Panc1 (cell line): Measurements from ENCODE around the gene TAS2R60. TPM values are rescaled to one million over a fixed set of nuclear protein-coding genes. Genes with fewer than 3 reads are reported as not detected.

Source experiments
- ATAC-seq: fragments of 200-7000 bp; cut with Tn5 transposase; 2 replicates; pipeline ENCODE4 v1.9.1; 2020; ENCODE audit warnings: mild to moderate bottlenecking, moderate library complexity
- Bru-seq: library from RNA; stranded (reverse); fragments of 400-500 nt; gene quantifications from one replicate; lab custom pipeline; 2021; lab: Mats Ljungman, UMichigan
- BruChase-seq, 2 experiments: library from RNA; stranded (reverse); fragments of 400-500 nt; gene quantifications; one replicate each; lab custom pipeline; 2021; lab: Mats Ljungman, UMichigan
- BruUV-seq: library from RNA; stranded (reverse); fragments of 400-500 nt; replicated peaks from 2 replicates; lab custom pipeline; 2021; lab: Mats Ljungman, UMichigan
- CTCF ChIA-PET: fragments of 300-600 bp; sonication (Branson Sonifier 250); formaldehyde crosslinking; loops from one replicate; lab custom pipeline; 2022; ENCODE audit warnings: antibody characterized with exemption; lab: Charles Lee
- POLR2A ChIA-PET: fragments of 300-600 bp; sonication (Branson Sonifier 250); formaldehyde crosslinking; loops from one replicate; lab custom pipeline; 2022; ENCODE audit warnings: antibody characterized with exemption; lab: Charles Lee
- DNase-seq: peaks from one replicate; pipeline ENCODE4 v3.0.0-alpha.2; 2010; ENCODE audit warnings: low read depth, low spot score
- H3K27ac ChIP-seq: 2 replicates; pipeline ENCODE4 v1.5.1; 2011; ENCODE audit warnings: mild to moderate bottlenecking, low read length, inconsistent platforms
- H3K27me3 ChIP-seq: fragments of 200-500 bp; sonication (Bioruptor generic); 2 replicates; pipeline ENCODE4 v1.6.0; 2014; ENCODE audit warnings: low read length, inconsistent platforms; ENCODE audit not compliant: control insufficient read depth, insufficient read depth
- H3K36me3 ChIP-seq: fragments of 200-500 bp; sonication (Bioruptor generic); 2 replicates; pipeline ENCODE4 v1.5.1; 2014; ENCODE audit warnings: inconsistent platforms, mild to moderate bottlenecking, low read length, moderate library complexity; ENCODE audit not compliant: control insufficient read depth, insufficient read depth
- H3K4me1 ChIP-seq: 2 replicates; pipeline ENCODE4 v1.5.1; 2011; ENCODE audit warnings: inconsistent platforms, mild to moderate bottlenecking, low read length, moderate library complexity; ENCODE audit not compliant: control insufficient read depth, insufficient read depth
- H3K4me3 ChIP-seq, 2 experiments: 2 replicates each; pipeline ENCODE4 v1.5.1; 2011 to 2012; ENCODE audit warnings: low read depth in 2 of 2, low read length in 2 of 2, mild to moderate bottlenecking in 2 of 2, inconsistent platforms in 1 of 2, moderate library complexity in 1 of 2
- H3K9me3 ChIP-seq: fragments of 200-500 bp; sonication (Bioruptor generic); 2 replicates; pipeline ENCODE4 v1.5.1; 2014; ENCODE audit warnings: low read depth, mild to moderate bottlenecking, inconsistent platforms, low read length, moderate library complexity; ENCODE audit not compliant: control insufficient read depth, insufficient read depth
- CTCF ChIP-seq: fragments of 450-650 bp; IDR thresholded peaks from 2 replicates; pipeline ENCODE4 v1.5.1; 2017; ENCODE audit warnings: mild to moderate bottlenecking
- POLR2AphosphoS5 ChIP-seq: IDR thresholded peaks from 2 replicates; pipeline ENCODE4 v1.6.1; 2012; ENCODE audit warnings: mild to moderate bottlenecking, low read depth, low read length, moderate library complexity
- REST ChIP-seq, 2 experiments: IDR thresholded peaks; 2 replicates each; pipeline ENCODE4 v1.6.1; 2011 to 2012; ENCODE audit warnings: low read depth in 2 of 2, control low read depth in 1 of 2, low read length in 1 of 2, mild to moderate bottlenecking in 1 of 2, moderate library complexity in 1 of 2; ENCODE audit not compliant: insufficient read depth in 1 of 2
- SIN3A ChIP-seq: IDR thresholded peaks from 2 replicates; pipeline ENCODE4 v1.6.1; 2012; ENCODE audit warnings: low read depth, mild to moderate bottlenecking, low read length, moderate library complexity, borderline replicate concordance; ENCODE audit not compliant: insufficient read depth
- TCF7L2 ChIP-seq: IDR thresholded peaks from 2 replicates; pipeline ENCODE4 v1.6.1; 2011; ENCODE audit warnings: mild to moderate bottlenecking, low read depth, low read length, inconsistent platforms
- in situ Hi-C: cut with HindIII; loops from 2 replicates; pipeline ENCODE4 v1.10.0; 2016; ENCODE audit warnings: low sequenced_read_pairs, low pct_unique_long_range_greater_than_20kb
- intact Hi-C: fragments of 100-400 bp; cut with micrococcal nuclease; formaldehyde crosslinking; loops from one replicate; pipeline ENCODE4 v1.10.0; 2022; ENCODE audit not compliant: unreplicated experiment
- long read RNA-seq: library from polyadenylated mRNA; unstranded; transcript quantifications from one replicate; pipeline ENCODE4 v2.0.0, GENCODE V29; 2021; ENCODE audit not compliant: unreplicated experiment
- polyA plus RNA-seq: library from polyadenylated mRNA; unstranded; fragments of >200 nt; gene quantifications from one replicate; pipeline ENCODE4 v1.2.1, GENCODE V29; 2012; ENCODE audit warnings: missing spikeins; ENCODE audit not compliant: insufficient read length
- total RNA-seq: library from RNA; stranded (reverse); gene quantifications from one replicate; pipeline ENCODE4 v1.2.1, GENCODE V29; 2021; ENCODE audit not compliant: unreplicated experiment

Gene TAS2R60, protein sequence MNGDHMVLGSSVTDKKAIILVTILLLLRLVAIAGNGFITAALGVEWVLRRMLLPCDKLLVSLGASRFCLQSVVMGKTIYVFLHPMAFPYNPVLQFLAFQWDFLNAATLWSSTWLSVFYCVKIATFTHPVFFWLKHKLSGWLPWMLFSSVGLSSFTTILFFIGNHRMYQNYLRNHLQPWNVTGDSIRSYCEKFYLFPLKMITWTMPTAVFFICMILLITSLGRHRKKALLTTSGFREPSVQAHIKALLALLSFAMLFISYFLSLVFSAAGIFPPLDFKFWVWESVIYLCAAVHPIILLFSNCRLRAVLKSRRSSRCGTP
- total RNA-seq: not detected
- not detected for polyA plus RNA-seq
- not detected for Bru-seq, nascent RNA
- BruChase-seq, experiment 1, labeled RNA remaining after a 2-hour chase: not detected
- not detected for BruChase-seq, experiment 2, labeled RNA remaining after a 6-hour chase
- long read RNA-seq: 0 reads

DNA sequence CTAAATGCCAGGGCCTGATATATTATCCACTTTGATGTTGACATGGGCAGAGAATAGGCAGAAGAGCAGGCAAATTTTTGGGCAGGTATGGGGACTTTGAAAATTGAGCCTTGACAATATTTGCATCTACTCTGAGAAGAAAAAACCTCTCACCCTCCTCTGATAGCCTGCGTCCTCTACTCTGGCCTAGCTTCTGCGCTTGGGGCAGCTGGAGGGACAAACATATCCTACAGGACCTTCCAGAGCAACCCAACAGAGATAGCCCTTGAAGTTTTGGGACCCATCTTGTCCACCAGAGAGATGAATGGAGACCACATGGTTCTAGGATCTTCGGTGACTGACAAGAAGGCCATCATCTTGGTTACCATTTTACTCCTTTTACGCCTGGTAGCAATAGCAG, at the start of gene TAS2R60:
Gene TAS2R60, plus strand, starts transcription at position 301 of the 400 bp plus-strand sequence. Its CDS starts 0 bp downstream, at position 301.
- no peak for ATAC-seq
- BruUV-seq: no TSS peak
- no peak within 1 kb of the TSS for H3K27ac ChIP-seq
- ChIA-PET POLR2A (no interaction called here), CTCF (no interaction called here)
- no peaks in the 10 kb centered on the region for H3K4me1 ChIP-seq
- in situ Hi-C loops: no loop called here
- H3K9me3 ChIP-seq: no peaks in the 10 kb centered on the region
- H3K4me3 ChIP-seq: no peak within 1 kb of the TSS
- intact Hi-C loops: no loop called here
- H3K36me3 ChIP-seq: no peaks in the 10 kb centered on the region
- H3K27me3 ChIP-seq: peaks cover 6% of the 10 kb centered on the region; the same call in 1 of the 2 replicates
- no peak for DNase-seq
- TF ChIP-seq SIN3A (no peak), REST (IDR thresholded peaks at IDR 0.05; ENCODE audit: insufficient read depth in 1 of 2, low read depth in 2 of 2, low read length in 1 of 2) (no peak), CTCF (no peak), POLR2AphosphoS5 (no peak), TCF7L2 (no peak)

DNA sequence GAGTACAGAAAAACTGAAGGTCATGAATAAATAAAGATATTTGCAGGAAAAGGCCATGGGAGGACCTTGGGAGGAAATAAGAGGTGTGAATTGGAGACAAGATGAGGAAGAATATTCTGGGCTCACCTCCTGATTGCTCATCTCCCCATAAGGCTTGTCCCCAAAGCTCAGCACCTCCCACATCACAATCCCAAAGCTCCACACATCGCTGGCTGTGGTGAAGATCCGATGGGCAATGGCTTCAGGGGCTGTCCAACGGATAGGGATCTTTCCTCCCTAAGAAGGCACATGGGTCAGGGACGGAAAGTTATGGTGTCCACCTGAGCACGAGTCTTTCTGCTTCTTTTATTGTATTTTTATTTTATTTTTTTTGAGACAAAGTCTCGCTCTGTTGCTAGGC, 49.2 kb upstream of the TAS2R60 start:
- no peak for TF ChIP-seq CTCF
- no peak; the same call in 1 of the 2 replicates for TF ChIP-seq POLR2AphosphoS5
- TF ChIP-seq REST (IDR thresholded peaks at IDR 0.05; ENCODE audit: insufficient read depth in 1 of 2, low read depth in 2 of 2, low read length in 1 of 2): no peak
- no peak for TF ChIP-seq SIN3A
- no peak for TF ChIP-seq TCF7L2
- intact Hi-C loops (no loop called here), in situ Hi-C loops (no loop called here)
- CTCF ChIA-PET: no interaction called here
- no peaks in the 10 kb centered on the region for H3K9me3 ChIP-seq
- DNase-seq (no peak), ATAC-seq (no peak)
- H3K4me1 ChIP-seq: no peaks in the 10 kb centered on the region
- H3K27ac ChIP-seq: no peak overlapping the region
- H3K27me3 ChIP-seq: no peaks in the 10 kb centered on the region
- POLR2A ChIA-PET: no interaction called here
- no peaks in the 10 kb centered on the region; the same call in 1 of the 2 replicates for H3K36me3 ChIP-seq
- BruUV-seq: no TSS peak
- no peak overlapping the region for H3K4me3 ChIP-seq
